HUES6 (cell line): ENCODE measurements around the gene SPHK2.
"Not testable (repeated sequence)": the region's sequence is repeated elsewhere in the genome, so short reads cannot be mapped to it uniquely, and the experiment has no call there.

Experiments
- H3K27ac ChIP-seq: 2 replicates; pipeline ENCODE4 v1.7.0; 2013; ENCODE audit warnings: low read depth, mild to moderate bottlenecking, low read length, inconsistent platforms
- H3K27me3 ChIP-seq: 2 replicates; pipeline ENCODE4 v1.6.1; 2013; ENCODE audit warnings: low read length; ENCODE audit not compliant: control insufficient read depth, insufficient read depth
- H3K36me3 ChIP-seq: 2 replicates; pipeline ENCODE4 v1.6.1; 2013; ENCODE audit warnings: low read length; ENCODE audit not compliant: control insufficient read depth, insufficient read depth
- H3K4me1 ChIP-seq: 2 replicates; pipeline ENCODE4 v1.6.1; 2013; ENCODE audit warnings: low read length; ENCODE audit not compliant: control insufficient read depth, insufficient read depth
- H3K4me3 ChIP-seq: 2 replicates; pipeline ENCODE4 v1.5.1; 2013; ENCODE audit warnings: low read depth, low read length
- H3K9ac ChIP-seq: one replicate; pipeline ENCODE4 v1.6.1; 2013; ENCODE audit warnings: mild to moderate bottlenecking, low read length
- H3K9me3 ChIP-seq: 2 replicates; pipeline ENCODE4 v1.6.1; 2013; ENCODE audit warnings: low read depth, low read length; ENCODE audit not compliant: control insufficient read depth, insufficient read depth

The SPHK2 gene, protein sequence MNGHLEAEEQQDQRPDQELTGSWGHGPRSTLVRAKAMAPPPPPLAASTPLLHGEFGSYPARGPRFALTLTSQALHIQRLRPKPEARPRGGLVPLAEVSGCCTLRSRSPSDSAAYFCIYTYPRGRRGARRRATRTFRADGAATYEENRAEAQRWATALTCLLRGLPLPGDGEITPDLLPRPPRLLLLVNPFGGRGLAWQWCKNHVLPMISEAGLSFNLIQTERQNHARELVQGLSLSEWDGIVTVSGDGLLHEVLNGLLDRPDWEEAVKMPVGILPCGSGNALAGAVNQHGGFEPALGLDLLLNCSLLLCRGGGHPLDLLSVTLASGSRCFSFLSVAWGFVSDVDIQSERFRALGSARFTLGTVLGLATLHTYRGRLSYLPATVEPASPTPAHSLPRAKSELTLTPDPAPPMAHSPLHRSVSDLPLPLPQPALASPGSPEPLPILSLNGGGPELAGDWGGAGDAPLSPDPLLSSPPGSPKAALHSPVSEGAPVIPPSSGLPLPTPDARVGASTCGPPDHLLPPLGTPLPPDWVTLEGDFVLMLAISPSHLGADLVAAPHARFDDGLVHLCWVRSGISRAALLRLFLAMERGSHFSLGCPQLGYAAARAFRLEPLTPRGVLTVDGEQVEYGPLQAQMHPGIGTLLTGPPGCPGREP

GRCh38 chr19:48618916-48619691 is at the start of gene SPHK2, which contains the start of gene RPL18:
SPHK2 (plus strand) TSS chr19:48619506; CDS start chr19:48620515, 1,009 bp downstream.
RPL18 (minus strand) TSS chr19:48619178; CDS start chr19:48619143, 35 bp downstream.
- Histone ChIP-seq H3K27ac (peak within 1 kb of the TSS; percentile 82), H3K4me3 (peak within 1 kb of the TSS; percentile 91), H3K36me3 (peaks cover 36% of the 10 kb centered on the region), H3K27me3 (no peaks in the 10 kb centered on the region), H3K9ac (peak within 1 kb of the TSS; percentile 95), H3K9me3 (no peaks in the 10 kb centered on the region), H3K4me1 (peaks cover 43% of the 10 kb centered on the region)

DNA sequence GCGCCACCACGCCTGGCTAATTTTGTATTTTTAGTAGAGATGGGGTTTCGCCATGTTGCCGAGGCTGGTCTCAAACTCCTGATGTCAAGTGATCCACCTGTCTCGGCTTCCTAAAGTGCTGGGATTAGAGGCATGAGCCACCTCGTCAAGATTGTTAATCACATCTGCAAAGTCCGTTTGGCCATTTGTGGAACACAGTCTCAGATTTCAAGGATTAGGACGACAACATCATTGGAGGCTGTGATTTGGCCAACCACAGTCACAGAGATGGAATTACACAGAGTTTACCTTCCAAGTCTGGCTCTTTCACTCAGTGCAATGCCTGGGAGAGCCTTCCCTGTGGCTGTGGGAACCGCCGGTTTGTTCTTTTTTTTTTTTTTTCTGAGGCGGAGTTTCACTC is 49.5 kb upstream of the SPHK2 start:
- Histone ChIP-seq H3K27me3 (no peaks in the 10 kb centered on the region), H3K36me3 (no peaks in the 10 kb centered on the region), H3K4me1 (peaks cover 25% of the 10 kb centered on the region)

GRCh38 chr19:48571378-48572162 is 47.7 kb upstream of the SPHK2 start:
- Histone ChIP-seq H3K36me3 (no peaks in the 10 kb centered on the region), H3K9ac (no peak overlapping the region), H3K4me1 (peaks cover 25% of the 10 kb centered on the region), H3K27ac (no peak overlapping the region), H3K27me3 (no peaks in the 10 kb centered on the region), H3K4me3 (no peak overlapping the region), H3K9me3 (no peaks in the 10 kb centered on the region)

More for the DNA sequence above, 49.5 kb upstream of the SPHK2 start:
- Histone ChIP-seq H3K9me3 (no peaks in the 10 kb centered on the region), H3K9ac (no peak overlapping the region), H3K27ac (no peak overlapping the region), H3K4me3 (no peak overlapping the region)

GRCh38 chr19:48573163-48573505 is 46.2 kb upstream of the SPHK2 start:
- Histone ChIP-seq H3K27ac (no peak overlapping the region), H3K4me1 (peaks cover 23% of the 10 kb centered on the region), H3K36me3 (no peaks in the 10 kb centered on the region), H3K4me3 (no peak overlapping the region), H3K27me3 (no peaks in the 10 kb centered on the region), H3K9me3 (no peaks in the 10 kb centered on the region), H3K9ac (peak overlapping the region; percentile 29)

- H3K27me3 ChIP-seq = no peaks in the 10 kb centered on the region
These were observed 43.2 kb upstream of the SPHK2 start for GRCh38 chr19:48575931-48576622.

DNA sequence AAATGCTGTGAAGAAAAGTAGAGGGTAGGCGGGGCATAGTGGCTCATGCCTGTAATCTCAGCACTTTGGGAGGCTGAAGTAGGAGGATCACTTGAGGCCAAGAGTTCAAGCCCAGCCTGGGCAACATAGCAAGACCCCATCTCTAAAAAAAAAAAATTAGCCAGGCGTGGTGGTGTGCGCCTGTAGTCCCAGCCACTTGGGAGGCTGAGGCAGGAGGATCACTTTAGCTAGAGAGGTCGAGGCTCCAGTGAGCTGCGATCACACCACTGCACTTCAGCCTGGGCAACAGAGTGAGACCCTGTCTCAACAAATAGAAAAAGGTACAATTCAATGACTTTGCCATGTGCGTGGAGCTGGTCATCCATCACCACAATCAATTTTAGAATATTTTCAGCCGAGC is 41.4 kb upstream of the SPHK2 start:
- H3K9me3 ChIP-seq, H3K27me3 ChIP-seq, H3K9ac ChIP-seq, H3K27ac ChIP-seq, H3K36me3 ChIP-seq, H3K4me3 ChIP-seq: not testable (repeated sequence)
- H3K4me1 ChIP-seq = peaks cover 11% of the 10 kb centered on the region

More at GRCh38 chr19:48575931-48576622, 43.2 kb upstream of the SPHK2 start:
- H3K9me3 ChIP-seq = no peaks in the 10 kb centered on the region
- peaks cover 16% of the 10 kb centered on the region for H3K4me1 ChIP-seq
- no peaks in the 10 kb centered on the region for H3K36me3 ChIP-seq
- H3K9ac ChIP-seq = no peak overlapping the region
- H3K27ac ChIP-seq = no peak overlapping the region
- no peak overlapping the region for H3K4me3 ChIP-seq

DNA sequence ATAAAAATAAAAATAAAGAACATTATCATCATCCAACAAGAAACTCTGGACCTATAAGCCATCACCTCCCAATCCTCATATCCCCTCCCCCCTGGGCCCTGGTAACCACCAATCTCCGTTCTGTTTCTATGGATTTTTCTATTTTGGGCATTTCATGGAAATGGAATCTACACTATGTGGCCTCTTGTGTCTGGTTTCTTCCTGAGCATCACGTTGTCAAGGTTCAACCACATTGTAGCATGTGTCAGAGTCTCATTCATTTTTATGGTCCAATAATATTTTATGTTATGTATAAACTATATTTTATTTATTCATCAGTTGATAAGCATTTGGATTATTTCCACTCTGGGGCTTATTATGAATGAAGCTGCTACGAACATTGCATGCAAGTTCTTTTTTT is 40.4 kb upstream of the SPHK2 start:
- H3K9ac ChIP-seq = no peak overlapping the region
- peaks cover 1% of the 10 kb centered on the region; the same call in 1 of the 2 replicates for H3K4me1 ChIP-seq
- no peaks in the 10 kb centered on the region for H3K9me3 ChIP-seq
- no peaks in the 10 kb centered on the region for H3K36me3 ChIP-seq
- H3K27ac ChIP-seq = no peak overlapping the region
- H3K27me3 ChIP-seq = no peaks in the 10 kb centered on the region
- H3K4me3 ChIP-seq = no peak overlapping the region

- Histone ChIP-seq H3K9ac (no peak overlapping the region), H3K4me3 (no peak overlapping the region), H3K9me3 (no peaks in the 10 kb centered on the region), H3K27ac (no peak overlapping the region), H3K4me1 (no peaks in the 10 kb centered on the region), H3K27me3 (no peaks in the 10 kb centered on the region), H3K36me3 (no peaks in the 10 kb centered on the region)
These were observed 37.1 kb upstream of the SPHK2 start for GRCh38 chr19:48582168-48582567.

- H3K27me3 ChIP-seq = no peaks in the 10 kb centered on the region
- no peaks in the 10 kb centered on the region for H3K9me3 ChIP-seq
- H3K36me3 ChIP-seq = no peaks in the 10 kb centered on the region
- peaks cover 6% of the 10 kb centered on the region; the same call in 1 of the 2 replicates for H3K4me1 ChIP-seq
- no peak overlapping the region for H3K4me3 ChIP-seq
- no peak overlapping the region for H3K9ac ChIP-seq
- no peak overlapping the region for H3K27ac ChIP-seq
These were observed 31.9 kb upstream of the SPHK2 start for GRCh38 chr19:48587387-48587786.
